Endothelial cell of umbilical vein (primary cell): ENCODE results near the gene TSSC4. TPM values are rescaled to one million over a fixed set of nuclear protein-coding genes. Genes with fewer than 3 reads are reported as not detected.

Source experiments
- BruUV-seq: library from RNA; stranded (reverse); fragments of 400-500 nt; replicated peaks from 2 replicates; lab custom pipeline; 2021; lab: Mats Ljungman, UMichigan
- CTCF ChIA-PET: fragments of 300-600, 350-600 bp; sonication (Branson Sonifier 250); formaldehyde crosslinking; loops from one replicate; lab custom pipeline; 2021; ENCODE audit warnings: antibody characterized with exemption, inconsistent platforms; lab: Charles Lee
- POLR2A ChIA-PET: fragments of 300-600, 350-600 bp; sonication (Branson Sonifier 250); formaldehyde crosslinking; loops from one replicate; lab custom pipeline; 2021; ENCODE audit warnings: antibody characterized with exemption, inconsistent platforms; lab: Charles Lee
- DNase-seq: peaks from one replicate; pipeline ENCODE4 v3.0.0-alpha.2; 2011; ENCODE audit warnings: low read depth, low spot score
- FAIRE-seq: peaks from 2 replicates; lab custom pipeline; 2011; peaks lifted over from hg19 to GRCh38; lab: Jason Lieb, UNC
- H2AFZ ChIP-seq: 2 replicates; pipeline ENCODE4 v1.6.0; 2012; ENCODE audit warnings: low read depth, low read length, control low read depth, inconsistent platforms
- H3K27ac ChIP-seq: 2 replicates; pipeline ENCODE4 v1.5.1; 2011; ENCODE audit warnings: low read depth, mild to moderate bottlenecking, control low read depth, low read length, moderate library complexity; ENCODE audit not compliant: insufficient read depth
- H3K27me3 ChIP-seq, 2 experiments: 2 replicates each; pipeline versions ENCODE4 v1.6.0 to v1.6.1; 2011; ENCODE audit warnings: low read length in 2 of 2, mixed read lengths in 1 of 2; ENCODE audit not compliant: control insufficient read depth in 2 of 2, insufficient read depth in 2 of 2
- H3K36me3 ChIP-seq, 2 experiments: 2 replicates in 1 of 2; 3 replicates in 1 of 2; pipeline ENCODE4 v1.5.1; 2011; ENCODE audit warnings: low read length in 2 of 2, mild to moderate bottlenecking in 1 of 2, moderate library complexity in 1 of 2; ENCODE audit not compliant: control insufficient read depth in 2 of 2, insufficient read depth in 2 of 2; ENCODE audit errors: extremely low read depth in 1 of 2
- H3K4me1 ChIP-seq: 3 replicates; pipeline ENCODE4 v1.5.1; 2011; ENCODE audit warnings: mild to moderate bottlenecking, low read length; ENCODE audit not compliant: control insufficient read depth, insufficient read depth; ENCODE audit errors: extremely low read depth
- H3K4me2 ChIP-seq: 2 replicates; pipeline ENCODE4 v1.6.1; 2011; ENCODE audit warnings: low read length, control low read depth, mixed read lengths; ENCODE audit not compliant: insufficient read depth
- H3K4me3 ChIP-seq, 3 experiments: fragments of 200-600 bp in 1 of 3; sonication (generic), shearing (Covaris generic) in 1 of 3; replicated peaks in 1 of 3; 2 replicates each; pipeline ENCODE4 v1.5.1; 2011 to 2016; ENCODE audit warnings: control low read depth in 3 of 3, low read length in 3 of 3, mild to moderate bottlenecking in 2 of 3, inconsistent platforms in 1 of 3, low read depth in 1 of 3, moderate library complexity in 1 of 3; ENCODE audit not compliant: insufficient read depth in 1 of 3
- H3K79me2 ChIP-seq: 2 replicates; pipeline ENCODE4 v1.6.0; 2012; ENCODE audit warnings: low read length, inconsistent platforms; ENCODE audit not compliant: control insufficient read depth, insufficient read depth
- H3K9ac ChIP-seq: replicated peaks from 2 replicates; pipeline ENCODE3; 2011; ENCODE audit warnings: low read length, control low read depth; ENCODE audit not compliant: insufficient read depth; ENCODE audit errors: extremely low read depth
- H3K9me1 ChIP-seq: replicated peaks from 3 replicates; pipeline ENCODE4 v1.6.0; 2011; ENCODE audit warnings: mild to moderate bottlenecking, low read length; ENCODE audit not compliant: control insufficient read depth, insufficient read depth; ENCODE audit errors: extremely low read depth
- H3K9me3 ChIP-seq: replicated peaks from 2 replicates; pipeline ENCODE4 v1.5.1; 2012; ENCODE audit warnings: low read length, inconsistent platforms; ENCODE audit not compliant: control insufficient read depth, insufficient read depth
- H4K20me1 ChIP-seq: replicated peaks from 2 replicates; pipeline ENCODE3; 2011; ENCODE audit warnings: mild to moderate bottlenecking, low read length; ENCODE audit not compliant: control insufficient read depth, insufficient read depth; ENCODE audit errors: extremely low read depth
- CTCF ChIP-seq, 2 donors: IDR thresholded peaks; 1 replicate in 1 of 2; 2 replicates in 1 of 2; pipeline ENCODE4 v1.5.1; 2011; ENCODE audit warnings: low read length in 2 of 2, mild to moderate bottlenecking in 2 of 2, moderate library complexity in 2 of 2, control low read depth in 1 of 2, inconsistent platforms in 1 of 2, low read depth in 1 of 2; ENCODE audit not compliant: insufficient read depth in 1 of 2; ENCODE audit errors: extremely low read depth in 1 of 2
- EZH2 ChIP-seq: IDR thresholded peaks from 2 replicates; pipeline ENCODE4 v1.6.1; 2012; ENCODE audit warnings: borderline replicate concordance, low read depth, mild to moderate bottlenecking, moderate library complexity, low read length, inconsistent platforms; ENCODE audit not compliant: severe bottlenecking
- FOS ChIP-seq: IDR thresholded peaks from 2 replicates; pipeline ENCODE4 v1.6.1; 2011; ENCODE audit warnings: mild to moderate bottlenecking, low read length, moderate library complexity, borderline replicate concordance; ENCODE audit not compliant: insufficient read depth
- GATA2 ChIP-seq: IDR thresholded peaks from 2 replicates; pipeline ENCODE4 v1.7.0; 2011; ENCODE audit warnings: low read depth, mild to moderate bottlenecking, moderate library complexity, mixed read lengths, low read length; ENCODE audit not compliant: insufficient read length, insufficient read depth
- JUN ChIP-seq: IDR thresholded peaks from 2 replicates; pipeline ENCODE4 v1.6.1; 2011; ENCODE audit warnings: borderline replicate concordance, low read depth; ENCODE audit not compliant: insufficient read length, insufficient read depth
- MAX ChIP-seq: IDR thresholded peaks from 2 replicates; pipeline ENCODE4 v1.6.1; 2011; ENCODE audit not compliant: insufficient read depth, insufficient read length
- MYC ChIP-seq: IDR thresholded peaks from one replicate; pipeline ENCODE4 v1.6.1; 2011; ENCODE audit warnings: mild to moderate bottlenecking, low read depth, low read length
- POLR2A ChIP-seq: IDR thresholded peaks from 2 replicates; pipeline ENCODE4 v1.6.1; 2012; ENCODE audit warnings: low read depth, mild to moderate bottlenecking, control low read depth, low read length
- POLR2AphosphoS5 ChIP-seq: IDR thresholded peaks from 2 replicates; pipeline ENCODE4 v1.6.1; 2012; ENCODE audit warnings: low read depth, mild to moderate bottlenecking, control low read depth, low read length, moderate library complexity; ENCODE audit not compliant: insufficient read depth
- dilution Hi-C: fragments of 300-500 bp; cut with MboI; formaldehyde crosslinking; loops from one replicate; pipeline ENCODE4 v1.15.0; 2019; ENCODE audit warnings: low sequenced_read_pairs; ENCODE audit not compliant: extremely low pct_ligation_motif_present
- intact Hi-C: fragments of 100-400 bp; cut with micrococcal nuclease; formaldehyde crosslinking; loops from one replicate; pipeline ENCODE4 v1.10.0; 2022
- polyA plus RNA-seq, 4 experiments: library from polyadenylated mRNA; depleted of rRNA in 3 of 4; stranded (reverse) in 3 of 4; unstranded in 1 of 4; fragments of >200 nt; gene quantifications; 2 replicates each; pipeline versions ENCODE4 v1.2.1 to v1.2.3, GENCODE V29; 2011 to 2012; ENCODE audit warnings: missing spikeins in 1 of 4
- total RNA-seq: library from RNA; stranded (reverse); gene quantifications from 2 replicates; pipeline ENCODE4 v1.2.3, GENCODE V29; 2021

TSSC4 gene
- total and polyA plus RNA-seq, 2 donors (not counting 3 experiments of a cell fraction or from before 2014, with no cell fraction given), result 42.7 to 59.6 TPM

- no TSS peak for BruUV-seq
- Histone ChIP-seq H3K36me3 (peaks cover 0 to 18% of the 10 kb centered on the region in 2 experiments), H4K20me1 (no peaks in the 10 kb centered on the region), H3K9ac (no peak overlapping the region), H2AFZ (no peak overlapping the region), H3K9me1 (no peaks in the 10 kb centered on the region), H3K9me3 (no peaks in the 10 kb centered on the region), H3K4me2 (no peak overlapping the region), H3K4me1 (peaks cover 11% of the 10 kb centered on the region), H3K27ac (no peak overlapping the region), H3K4me3 (no peak overlapping the region), H3K79me2 (peaks cover 17% of the 10 kb centered on the region), H3K27me3 (peaks cover 0 to 4% of the 10 kb centered on the region in 2 experiments)
- ChIA-PET POLR2A (no interaction called here), CTCF (interaction anchor here (3.3 kb wide), 1 partner anchor 15 kb away, joined by 13 read pairs; no protein-coding TSS in a partner anchor)
- intact Hi-C loops, result no loop called here
- dilution Hi-C loops, result no loop called here
- TF ChIP-seq GATA2 (no peak), MYC (no peak), JUN (no peak), MAX (no peak), POLR2A (no peak), FOS (no peak), POLR2AphosphoS5 (no peak), CTCF (IDR thresholded peaks at IDR 0.05; ENCODE audit: extremely low read depth in 1 of 2, insufficient read depth in 1 of 2, low read depth in 1 of 2, low read length in 2 of 2) (no peak), EZH2 (no peak)
- DNase-seq, result no peak
- FAIRE-seq, result no peak
These were observed 4.2 kb downstream of the TSSC4 start for GRCh38 chr11:2404735-2405196.
